Sigmoid colon (tissue), 7 donors: ENCODE measurements around the gene ATP10A. TPM values are rescaled to one million over a fixed set of nuclear protein-coding genes. Genes with fewer than 3 reads are reported as not detected.

Source experiments
- DNase-seq: peaks from one replicate; pipeline ENCODE4 v3.0.0-alpha.2; 2019
- H3K27ac ChIP-seq, 4 donors: fragments of 200-600 bp; sonication (generic); one replicate each; pipeline ENCODE4 v1.5.1; 2016 to 2019; ENCODE audit warnings: mild to moderate bottlenecking in 1 of 4
- H3K27me3 ChIP-seq, 3 donors: fragments of 200-600 bp; sonication (generic); one replicate each; pipeline ENCODE4 v1.5.1; 2019; ENCODE audit warnings: mild to moderate bottlenecking in 1 of 3
- H3K36me3 ChIP-seq, 4 donors: fragments of 200-600 bp; sonication (generic); one replicate each; pipeline ENCODE4 v1.5.1; 2016 to 2019
- H3K4me1 ChIP-seq, 4 donors: fragments of 200-600 bp; sonication (generic); one replicate each; pipeline ENCODE4 v1.5.1; 2017 to 2019
- H3K4me3 ChIP-seq, 4 donors: fragments of 200-600 bp; sonication (generic); one replicate each; pipeline ENCODE4 v1.5.1; 2017 to 2019; ENCODE audit warnings: mild to moderate bottlenecking in 2 of 4, moderate library complexity in 1 of 4
- H3K9me3 ChIP-seq, 4 donors: fragments of 200-600 bp in 3 of 4; sonication (generic) in 3 of 4; one replicate each; pipeline versions ENCODE4 v1.5.1 to v1.6.1; 2013 to 2019
- CTCF ChIP-seq, 4 experiments: fragments of 450-650 bp in 3 of 4; fragments of 200-600 bp in 1 of 4; IDR thresholded peaks; one replicate each; pipeline ENCODE4 v1.5.1; 2016 to 2019; ENCODE audit warnings: antibody characterized with exemption in 4 of 4, mild to moderate bottlenecking in 3 of 4, moderate library complexity in 2 of 4
- EP300 ChIP-seq, 4 donors: sonication (generic); formaldehyde crosslinking; IDR thresholded peaks; one replicate each; pipeline ENCODE4 v1.6.1; 2017; ENCODE audit warnings: antibody characterized with exemption in 4 of 4
- POLR2A ChIP-seq, 2 donors: fragments of 450-650 bp; IDR thresholded peaks; one replicate each; pipeline ENCODE4 v1.6.1; 2016; ENCODE audit warnings: antibody characterized with exemption in 2 of 2, mild to moderate bottlenecking in 2 of 2, moderate library complexity in 2 of 2
- POLR2AphosphoS5 ChIP-seq, 4 donors: sonication (generic); formaldehyde crosslinking; IDR thresholded peaks; one replicate each; pipeline ENCODE4 v1.6.1; 2017; ENCODE audit warnings: antibody characterized with exemption in 4 of 4
- WGBS, 2 donors: extraction: QIAGEN DNeasy Blood & Tissue Kit; methylation state at CpG; one replicate each; pipeline ENCODE4 v1.1.7; 2013; 5-methylcytosine and 5-hydroxymethylcytosine counted together
- intact Hi-C: fragments of 100-400 bp; cut with DNase I; formaldehyde crosslinking; loops from one replicate; pipeline ENCODE4 v1.15.1; 2023
- polyA plus RNA-seq, 3 donors: library from polyadenylated mRNA; stranded (reverse); fragments of 200-250 nt; gene quantifications; one replicate each; pipeline ENCODE4 v1.2.3, GENCODE V29; 2013
- total RNA-seq, 4 donors: library from RNA; depleted of rRNA; stranded (reverse); fragments of >200 nt; gene quantifications; one replicate each; pipeline ENCODE4 v1.1.0, GENCODE V29; 2016
- donor health status: healthy with polysubstance abuse.
- donor health status: Bipolar disorder and iron deficiency.
- donor health status: healthy.

ATP10A gene
- total and polyA plus RNA-seq, 7 donors = 0.23 to 7.7 (median 2.9) TPM

- Histone ChIP-seq H3K27me3 (no peaks in the 10 kb centered on the region), H3K27ac (peak overlapping the region in 1 of 4 donors; percentile 38), H3K36me3 (peaks cover 0 to 19% (median 11%) of the 10 kb centered on the region in 4 donors), H3K9me3 (no peaks in the 10 kb centered on the region), H3K4me3 (no peak overlapping the region), H3K4me1 (peaks cover 0 to 8% (median 4%) of the 10 kb centered on the region in 4 donors)
- intact Hi-C loops = loop anchor here (5.0 kb wide), 2 partner anchors 184 to 241 kb away; no protein-coding TSS in a partner anchor
- WGBS, 2 donors = 81 to 85% methylated on average over 18 of the region's 18 CpGs
- peak; percentile 55 for DNase-seq
- no peak for TF ChIP-seq POLR2A (IDR thresholded peaks at IDR 0.05)
- peak in 1 of 4 donors; percentile 12 for TF ChIP-seq POLR2AphosphoS5 (IDR thresholded peaks at IDR 0.05)
Measured at GRCh38 chr15:25690673-25691543, 172.2 kb downstream of the ATP10A start.

GRCh38 chr15:25689592-25689991 is 173.5 kb downstream of the ATP10A start:
- peak; percentile 53 for DNase-seq
- no peaks in the 10 kb centered on the region for H3K9me3 ChIP-seq
- WGBS, 2 donors = 54 to 79% methylated on average over 4 of the region's 4 CpGs
- intact Hi-C loops = no loop called here
- no peak overlapping the region for H3K27ac ChIP-seq
- peaks cover 0 to 17% (median 9%) of the 10 kb centered on the region in 4 donors for H3K36me3 ChIP-seq
- H3K27me3 ChIP-seq = no peaks in the 10 kb centered on the region
- peaks cover 0 to 21% (median 16%) of the 10 kb centered on the region in 4 donors for H3K4me1 ChIP-seq
- no peak overlapping the region for H3K4me3 ChIP-seq
- no peak for TF ChIP-seq CTCF (IDR thresholded peaks at IDR 0.05)
- TF ChIP-seq POLR2AphosphoS5 (IDR thresholded peaks at IDR 0.05) = no peak

GRCh38 chr15:25688166-25688565 is 175.0 kb downstream of the ATP10A start:
- Histone ChIP-seq H3K4me1 (peaks cover 0 to 35% (median 25%) of the 10 kb centered on the region in 4 donors), H3K36me3 (peaks cover 0 to 6% (median 0%) of the 10 kb centered on the region in 4 donors), H3K4me3 (no peak overlapping the region), H3K27me3 (no peaks in the 10 kb centered on the region), H3K27ac (no peak overlapping the region), H3K9me3 (no peaks in the 10 kb centered on the region)
- no peak for TF ChIP-seq CTCF (IDR thresholded peaks at IDR 0.05)
- TF ChIP-seq POLR2A (IDR thresholded peaks at IDR 0.05) = no peak
- TF ChIP-seq POLR2AphosphoS5 (IDR thresholded peaks at IDR 0.05) = no peak
- TF ChIP-seq EP300 (IDR thresholded peaks at IDR 0.05) = no peak
- DNase-seq = peak; percentile 40
- WGBS, 2 donors = 85 to 93% methylated on average over 9 of the region's 9 CpGs
- intact Hi-C loops = no loop called here

- H3K9me3 ChIP-seq = no peaks in the 10 kb centered on the region
- H3K27ac ChIP-seq = no peak overlapping the region
- no peak for DNase-seq
- 92 to 96% methylated on average over 15 of the region's 15 CpGs for WGBS, 2 donors
- H3K27me3 ChIP-seq = no peaks in the 10 kb centered on the region
- TF ChIP-seq CTCF (IDR thresholded peaks at IDR 0.05) (no peak), EP300 (IDR thresholded peaks at IDR 0.05) (no peak), POLR2A (IDR thresholded peaks at IDR 0.05) (no peak), POLR2AphosphoS5 (IDR thresholded peaks at IDR 0.05) (no peak)
- peaks cover 0 to 6% (median 0%) of the 10 kb centered on the region in 4 donors for H3K36me3 ChIP-seq
- H3K4me1 ChIP-seq = peaks cover 0 to 40% (median 30%) of the 10 kb centered on the region in 4 donors
- no peak overlapping the region for H3K4me3 ChIP-seq
- intact Hi-C loops = no loop called here
Measured at GRCh38 chr15:25687689-25688088, 175.4 kb downstream of the ATP10A start.

GRCh38 chr15:25687276-25687675 is 175.9 kb downstream of the ATP10A start:
- H3K27me3 ChIP-seq = no peaks in the 10 kb centered on the region
- intact Hi-C loops = no loop called here
- H3K4me3 ChIP-seq = no peak overlapping the region
- H3K4me1 ChIP-seq = peaks cover 0 to 44% (median 34%) of the 10 kb centered on the region in 4 donors
- TF ChIP-seq CTCF (IDR thresholded peaks at IDR 0.05) (no peak), POLR2A (IDR thresholded peaks at IDR 0.05) (no peak), EP300 (IDR thresholded peaks at IDR 0.05) (no peak), POLR2AphosphoS5 (IDR thresholded peaks at IDR 0.05) (no peak)
- H3K9me3 ChIP-seq = no peaks in the 10 kb centered on the region
- H3K36me3 ChIP-seq = peaks cover 0 to 6% (median 0%) of the 10 kb centered on the region in 4 donors
- WGBS, 2 donors = 94 to 96% methylated on average over 5 of the region's 5 CpGs
- H3K27ac ChIP-seq = no peak overlapping the region
- DNase-seq = no peak
